CD4-positive, alpha-beta memory T cell (primary cell): Measurements from ENCODE around the gene TP53TG5. TPM values are rescaled to one million over a fixed set of nuclear protein-coding genes. Genes with fewer than 3 reads are reported as not detected.
"Not testable (repeated sequence)": the region's sequence is repeated elsewhere in the genome, so short reads cannot be mapped to it uniquely, and the experiment has no call there.

Experiments
- CTCF ChIA-PET: fragments of 350-600 bp; sonication (Branson Sonifier 250); formaldehyde crosslinking; loops from one replicate; lab custom pipeline; 2021; ENCODE audit warnings: inconsistent platforms; ENCODE audit not compliant: partially characterized antibody; lab: Charles Lee
- POLR2A ChIA-PET: fragments of 350-600 bp; sonication (Branson Sonifier 250); formaldehyde crosslinking; loops from one replicate; lab custom pipeline; 2021; ENCODE audit not compliant: partially characterized antibody; lab: Charles Lee
- DNase-seq, 5 donors: peaks; one replicate each; pipeline versions ENCODE4 v3.0.0 to v3.0.0-alpha.2; 2020 to 2022; ENCODE audit warnings: mixed read lengths in 1 of 5
- H3K27ac ChIP-seq: one replicate; pipeline ENCODE4 v1.7.0; 2013; ENCODE audit warnings: low read depth, low read length
- H3K27me3 ChIP-seq: 2 replicates; pipeline ENCODE4 v1.7.0; 2013; ENCODE audit warnings: mild to moderate bottlenecking, low read length, moderate library complexity; ENCODE audit not compliant: insufficient read depth
- H3K36me3 ChIP-seq: 2 replicates; pipeline ENCODE4 v1.7.0; 2013; ENCODE audit warnings: mild to moderate bottlenecking, low read length, moderate library complexity; ENCODE audit not compliant: insufficient read depth
- H3K4me1 ChIP-seq: 2 replicates; pipeline ENCODE4 v1.7.0; 2013; ENCODE audit warnings: mild to moderate bottlenecking, low read length, moderate library complexity; ENCODE audit not compliant: insufficient read depth
- H3K4me3 ChIP-seq, 2 donors: one replicate each; pipeline ENCODE4 v1.7.0; 2013; ENCODE audit warnings: low read length in 2 of 2, mild to moderate bottlenecking in 1 of 2
- H3K9me3 ChIP-seq, 2 donors: one replicate each; pipeline ENCODE4 v1.7.0; 2013; ENCODE audit warnings: low read length in 2 of 2, control low read depth in 1 of 2; ENCODE audit not compliant: control insufficient read depth in 1 of 2
- H3K27ac Mint-ChIP-seq, 7 donors: one replicate each; pipeline ENCODE4 v1.8.0; 2020 to 2021; ENCODE audit warnings: mixed read lengths in 7 of 7, mild to moderate bottlenecking in 6 of 7, inconsistent platforms in 3 of 7, moderate library complexity in 3 of 7
- H3K27me3 Mint-ChIP-seq, 2 donors: one replicate each; pipeline ENCODE4 v1.8.0; 2020 to 2021; ENCODE audit warnings: mixed read lengths in 2 of 2
- H3K36me3 Mint-ChIP-seq, 2 donors: one replicate each; pipeline ENCODE4 v1.8.0; 2020 to 2021; ENCODE audit warnings: mixed read lengths in 2 of 2, inconsistent platforms in 1 of 2, mild to moderate bottlenecking in 1 of 2
- H3K4me1 Mint-ChIP-seq, 4 donors: one replicate each; pipeline ENCODE4 v1.8.0; 2020 to 2021; ENCODE audit warnings: mixed read lengths in 4 of 4, mild to moderate bottlenecking in 1 of 4
- H3K4me3 Mint-ChIP-seq, 8 donors: one replicate each; pipeline ENCODE4 v1.8.0; 2020 to 2021; ENCODE audit warnings: mixed read lengths in 8 of 8, mild to moderate bottlenecking in 7 of 8, moderate library complexity in 6 of 8, inconsistent platforms in 3 of 8
- H3K9me3 Mint-ChIP-seq, 8 donors: one replicate each; pipeline ENCODE4 v1.8.0; 2020 to 2021; ENCODE audit warnings: mixed read lengths in 8 of 8, mild to moderate bottlenecking in 5 of 8, inconsistent platforms in 3 of 8, moderate library complexity in 1 of 8
- intact Hi-C: fragments of 100-400 bp; cut with micrococcal nuclease; formaldehyde crosslinking; loops from one replicate; pipeline ENCODE4 v1.15.1; 2023
- polyA plus RNA-seq, 2 donors: library from polyadenylated mRNA; unstranded; fragments of 300-500 nt; fragmentation: Illumina TruSeq; gene quantifications; one replicate each; pipeline ENCODE4 v1.2.3, GENCODE V29; 2021
- total RNA-seq, 2 experiments: library from RNA; stranded (reverse); gene quantifications; one replicate each; pipeline ENCODE4 v1.2.3, GENCODE V29; 2021

Gene TP53TG5
- total and polyA plus RNA-seq, 4 experiments from 2014 or later: 0.11 to 0.36 (median 0.24) TPM; not detected in 1

DNA sequence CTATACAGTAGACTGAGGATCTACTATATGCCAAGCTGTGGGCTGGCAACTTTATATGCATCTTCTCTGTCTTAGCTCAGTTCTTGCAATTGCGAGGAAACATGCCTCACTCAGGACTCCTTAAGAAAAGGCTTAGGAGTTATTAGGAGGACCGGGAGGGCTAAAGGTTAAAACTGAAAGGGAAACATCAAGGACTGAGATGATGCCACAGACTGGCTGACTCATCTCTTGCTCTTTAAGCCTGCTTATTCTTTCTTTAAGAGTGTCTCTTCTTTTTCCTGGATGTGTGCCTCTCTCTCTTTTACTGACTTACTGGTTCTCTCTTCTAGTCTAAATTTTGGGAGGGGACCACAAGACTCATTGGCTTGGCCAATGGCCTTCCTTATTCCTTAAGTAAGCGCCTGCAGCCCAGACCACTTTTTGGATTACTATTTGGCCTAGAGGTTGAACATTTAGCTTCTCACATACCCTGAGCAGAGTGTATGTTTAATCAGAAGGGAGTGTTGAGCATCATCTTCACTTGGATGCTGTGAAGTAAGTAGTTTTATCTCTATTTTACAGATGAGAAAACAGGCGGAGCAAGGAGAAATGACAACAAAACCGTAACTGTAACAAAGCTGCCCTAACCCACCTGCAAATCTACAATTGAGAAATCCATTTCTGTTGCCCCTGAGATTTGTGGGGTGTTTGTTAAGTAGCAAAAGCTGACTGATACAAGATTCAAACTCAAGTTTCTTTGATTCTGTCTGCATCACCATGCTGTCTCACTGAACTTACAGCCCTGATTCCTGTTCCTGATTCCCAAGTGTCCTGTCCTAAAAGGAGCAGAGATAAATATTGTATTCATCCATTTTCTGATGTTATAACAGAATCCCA lies 22.7 kb downstream of the TP53TG5 start:
- H3K27ac Mint-ChIP-seq: peak overlapping the region in 6 of 7 donors; percentile 54 to 77 (median 72)
- no peaks in the 10 kb centered on the region for H3K9me3 Mint-ChIP-seq
- H3K27me3 Mint-ChIP-seq: no peaks in the 10 kb centered on the region
- intact Hi-C loops: no loop called here
- ChIA-PET CTCF (interaction anchor here (0.7 to 12.6 kb wide), 7 partner anchors 11 to 94 kb away, joined by 3 to 184 read pairs (median 5); no protein-coding TSS in a partner anchor), POLR2A (interaction anchor here (0.5 to 2.8 kb wide), 3 partner anchors 7 to 410 kb away, joined by 3 to 9 read pairs (median 6); partner anchors contain the start of genes SDC4 and SYS1)
- Histone ChIP-seq H3K27ac (peak overlapping the region; percentile 27), H3K4me3 (no peak overlapping the region), H3K9me3 (no peaks in the 10 kb centered on the region), H3K27me3 (no peaks in the 10 kb centered on the region), H3K4me1 (peaks cover 28% of the 10 kb centered on the region), H3K36me3 (no peaks in the 10 kb centered on the region)
- no peaks in the 10 kb centered on the region for H3K36me3 Mint-ChIP-seq
- peak overlapping the region in 3 of 8 donors; percentile 10 to 61 (median 57) for H3K4me3 Mint-ChIP-seq
- DNase-seq: no peak
- H3K4me1 Mint-ChIP-seq: peaks cover 13 to 54% (median 33%) of the 10 kb centered on the region in 4 donors

DNA sequence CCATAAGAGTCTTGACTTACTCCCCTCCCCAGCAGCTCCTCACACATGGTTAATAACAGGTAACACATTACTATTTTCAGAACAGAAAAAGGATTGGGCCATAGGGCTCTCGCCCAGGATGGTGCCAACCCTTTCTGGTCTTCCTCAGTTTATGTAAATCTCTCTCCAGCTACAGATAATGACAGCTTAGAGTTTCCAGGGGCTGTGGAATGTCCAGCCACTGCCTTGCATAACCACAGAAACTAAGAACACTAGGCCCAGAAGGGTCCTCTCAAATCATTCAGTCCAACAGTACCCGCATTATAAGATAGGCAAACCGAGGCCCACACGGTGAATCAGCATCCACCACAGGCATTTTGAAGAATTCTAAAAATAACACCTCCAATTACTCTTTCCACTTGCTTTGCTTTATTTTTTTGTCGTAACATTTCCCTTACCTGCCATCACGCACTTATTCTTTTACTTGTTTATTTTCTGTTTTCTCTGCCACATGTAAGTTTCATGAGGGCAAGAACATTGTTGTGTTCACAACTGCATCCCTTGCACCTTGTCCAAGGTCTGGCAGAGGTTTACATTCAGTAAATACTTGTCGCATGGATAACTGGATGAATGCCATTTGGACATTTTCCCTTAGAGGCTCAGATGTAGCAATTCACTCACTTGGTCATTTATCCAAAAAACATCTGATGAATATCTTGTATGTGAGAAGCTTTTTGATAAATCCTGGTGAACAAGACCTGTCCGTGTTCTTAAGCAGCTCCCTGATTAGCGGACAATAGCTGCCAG lies 23.5 kb downstream of the TP53TG5 start:
- Histone ChIP-seq H3K9me3 (no peaks in the 10 kb centered on the region), H3K4me1 (peaks cover 28% of the 10 kb centered on the region), H3K4me3 (no peak overlapping the region), H3K36me3 (no peaks in the 10 kb centered on the region), H3K27me3 (no peaks in the 10 kb centered on the region), H3K27ac (no peak overlapping the region)
- H3K4me1 Mint-ChIP-seq: peaks cover 13 to 54% (median 33%) of the 10 kb centered on the region in 4 donors
- no peaks in the 10 kb centered on the region for H3K9me3 Mint-ChIP-seq
- H3K4me3 Mint-ChIP-seq: peak overlapping the region in 1 of 8 donors; percentile 61
- CTCF ChIA-PET: interaction anchor here (0.7 to 12.6 kb wide), 11 partner anchors 8 to 95 kb away, joined by 3 to 184 read pairs (median 5); partner anchors contain the start of gene SYS1
- DNase-seq: no peak
- intact Hi-C loops: no loop called here
- peak overlapping the region in 5 of 7 donors; percentile 14 to 73 (median 63) for H3K27ac Mint-ChIP-seq
- POLR2A ChIA-PET: interaction anchor here (0.5 to 1.3 kb wide), 3 partner anchors 8 to 411 kb away, joined by 3 to 6 read pairs (median 3); partner anchors contain the start of gene SYS1
- H3K36me3 Mint-ChIP-seq: no peaks in the 10 kb centered on the region
- no peaks in the 10 kb centered on the region for H3K27me3 Mint-ChIP-seq

DNA sequence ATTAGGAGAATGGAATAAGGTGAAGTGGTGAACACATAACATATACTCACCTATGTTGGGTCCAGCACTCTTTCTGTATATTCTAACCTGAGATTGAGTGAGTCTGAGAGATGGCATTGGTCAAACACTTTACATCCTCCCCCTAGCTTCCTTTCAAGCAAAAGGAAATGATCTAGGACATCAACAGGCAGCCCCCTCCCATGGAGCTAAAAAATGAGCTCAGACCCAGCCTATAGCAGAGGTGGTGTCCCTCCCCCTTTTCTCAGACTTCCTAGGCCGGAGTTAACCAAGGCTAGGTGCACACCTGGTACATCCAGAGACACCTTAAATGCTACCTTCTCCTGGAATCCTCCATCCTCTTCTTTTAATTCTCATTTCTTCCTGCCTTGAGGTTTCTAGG lies 24.4 kb downstream of the TP53TG5 start:
- H3K36me3 Mint-ChIP-seq: no peaks in the 10 kb centered on the region
- H3K27me3 ChIP-seq: no peaks in the 10 kb centered on the region
- POLR2A ChIA-PET: interaction anchor here (0.6 to 1.8 kb wide), 3 partner anchors 9 to 20 kb away, joined by 3 to 6 read pairs (median 4); partner anchors contain the start of gene SYS1
- H3K4me1 ChIP-seq: peaks cover 28% of the 10 kb centered on the region
- no peak for DNase-seq
- H3K4me1 Mint-ChIP-seq: peaks cover 13 to 53% (median 32%) of the 10 kb centered on the region in 4 donors
- H3K9me3 Mint-ChIP-seq: no peaks in the 10 kb centered on the region
- peak overlapping the region in 5 of 7 donors; percentile 16 to 63 (median 58) for H3K27ac Mint-ChIP-seq
- CTCF ChIA-PET: interaction anchor here (1.3 to 12.6 kb wide), 5 partner anchors 9 to 83 kb away, joined by 4 to 184 read pairs (median 7); partner anchors contain the start of gene SYS1
- H3K4me3 Mint-ChIP-seq: no peak overlapping the region
- no peaks in the 10 kb centered on the region for H3K36me3 ChIP-seq
- no peaks in the 10 kb centered on the region for H3K27me3 Mint-ChIP-seq
- intact Hi-C loops: no loop called here
- H3K9me3 ChIP-seq: no peaks in the 10 kb centered on the region
- H3K4me3 ChIP-seq: no peak overlapping the region
- H3K27ac ChIP-seq: no peak overlapping the region

DNA sequence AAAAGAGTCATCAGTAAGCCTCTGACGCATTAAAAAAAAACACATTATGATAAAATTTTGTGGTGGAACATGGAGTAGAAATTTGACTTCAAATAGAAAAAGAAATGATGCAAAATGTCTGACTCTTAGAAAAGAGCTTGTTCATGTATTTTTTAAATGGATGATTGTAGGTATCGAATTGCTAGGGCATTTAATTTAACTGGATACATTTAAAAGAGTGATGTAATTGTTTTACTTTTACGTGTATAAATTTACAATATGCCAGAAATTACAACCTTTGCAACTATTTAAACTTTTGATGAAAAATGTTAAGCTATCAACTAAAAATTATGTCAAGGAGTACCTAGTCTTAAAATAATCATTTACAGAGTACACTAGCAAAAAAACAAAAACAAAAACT lies 25.4 kb downstream of the TP53TG5 start:
- ChIA-PET POLR2A (interaction anchor here (0.7 to 1.8 kb wide), 2 partner anchors 10 to 21 kb away, joined by 4 to 9 read pairs; partner anchors contain the start of gene SYS1), CTCF (interaction anchor here (1.0 to 1.9 kb wide), 4 partner anchors 10 to 84 kb away, joined by 3 to 13 read pairs (median 4); partner anchors contain the start of gene SYS1)
- H3K4me3 Mint-ChIP-seq: no peak overlapping the region
- no peak for DNase-seq
- no peaks in the 10 kb centered on the region for H3K9me3 Mint-ChIP-seq
- Histone ChIP-seq H3K27ac (no peak overlapping the region), H3K36me3 (no peaks in the 10 kb centered on the region), H3K27me3 (no peaks in the 10 kb centered on the region), H3K4me3 (no peak overlapping the region), H3K9me3 (no peaks in the 10 kb centered on the region), H3K4me1 (peaks cover 27% of the 10 kb centered on the region)
- peaks cover 11 to 43% (median 27%) of the 10 kb centered on the region in 4 donors for H3K4me1 Mint-ChIP-seq
- intact Hi-C loops: no loop called here
- H3K27ac Mint-ChIP-seq: no peak overlapping the region
- no peaks in the 10 kb centered on the region for H3K27me3 Mint-ChIP-seq
- no peaks in the 10 kb centered on the region for H3K36me3 Mint-ChIP-seq

DNA sequence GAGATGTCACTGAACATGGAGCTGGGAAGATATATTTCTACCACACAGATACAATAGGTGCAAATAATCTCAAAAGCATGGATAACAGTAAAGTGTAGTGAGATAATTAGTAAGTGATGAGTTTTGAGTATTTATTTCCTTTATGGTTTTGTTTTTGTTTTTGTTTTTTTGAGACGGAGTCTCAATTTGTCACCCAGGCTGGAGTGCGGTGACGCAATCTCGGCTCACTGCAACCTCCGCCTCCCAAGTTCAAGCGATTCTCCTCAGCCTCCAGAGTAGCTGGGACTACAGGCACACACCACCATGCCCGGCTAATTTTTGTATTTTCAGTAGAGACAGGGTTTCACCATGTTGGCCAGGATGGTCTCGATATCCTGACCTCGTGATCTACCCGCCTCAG lies 27.3 kb downstream of the TP53TG5 start:
- H3K36me3 Mint-ChIP-seq, DNase-seq, H3K9me3 Mint-ChIP-seq, H3K4me3 ChIP-seq, H3K9me3 ChIP-seq, H3K27ac ChIP-seq, POLR2A ChIA-PET, intact Hi-C loops, H3K4me3 Mint-ChIP-seq, H3K27me3 ChIP-seq, H3K27ac Mint-ChIP-seq, H3K27me3 Mint-ChIP-seq, H3K36me3 ChIP-seq: not testable (repeated sequence)
- CTCF ChIA-PET: interaction anchor here (0.8 to 1.7 kb wide), 5 partner anchors 12 to 99 kb away, joined by 3 to 5 read pairs (median 4); partner anchors contain the start of gene SYS1
- H3K4me1 ChIP-seq: peaks cover 34% of the 10 kb centered on the region
- H3K4me1 Mint-ChIP-seq: peaks cover 12 to 48% (median 27%) of the 10 kb centered on the region in 4 donors

DNA sequence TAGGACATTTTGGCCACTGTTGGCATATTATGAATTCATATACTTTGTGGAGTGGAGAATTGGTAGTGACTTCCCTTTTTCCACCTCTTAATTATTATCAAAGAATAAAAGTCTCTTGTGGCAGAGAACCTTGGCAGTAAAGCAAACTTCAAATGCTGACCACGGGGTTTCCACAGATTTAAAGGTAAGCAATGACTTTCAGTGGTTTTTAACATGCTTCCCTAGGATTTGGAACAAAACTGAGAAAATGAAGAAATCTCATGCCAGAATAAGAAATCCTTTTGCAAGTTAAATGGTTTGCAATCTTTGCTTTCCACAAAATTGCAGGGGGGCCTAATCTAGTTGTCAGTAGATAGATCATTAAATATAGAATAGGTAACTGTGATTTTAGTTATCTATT lies 27.9 kb downstream of the TP53TG5 start:
- H3K27me3 ChIP-seq: no peaks in the 10 kb centered on the region
- no peak overlapping the region for H3K4me3 ChIP-seq
- no peak overlapping the region for H3K27ac ChIP-seq
- no peak overlapping the region for H3K27ac Mint-ChIP-seq
- intact Hi-C loops: no loop called here
- peak overlapping the region in 1 of 8 donors; percentile 8 for H3K4me3 Mint-ChIP-seq
- ChIA-PET POLR2A (no interaction called here), CTCF (interaction anchor here (1.4 to 1.7 kb wide), 2 partner anchors 24 to 39 kb away, joined by 3 to 5 read pairs; no protein-coding TSS in a partner anchor)
- H3K9me3 Mint-ChIP-seq: no peaks in the 10 kb centered on the region
- no peaks in the 10 kb centered on the region for H3K9me3 ChIP-seq
- H3K36me3 ChIP-seq: no peaks in the 10 kb centered on the region
- peaks cover 30% of the 10 kb centered on the region for H3K4me1 ChIP-seq
- no peak for DNase-seq
- H3K4me1 Mint-ChIP-seq: peaks cover 10 to 48% (median 22%) of the 10 kb centered on the region in 4 donors
- H3K27me3 Mint-ChIP-seq: no peaks in the 10 kb centered on the region
- no peaks in the 10 kb centered on the region for H3K36me3 Mint-ChIP-seq
